PC-9 (cell line): ENCODE results near the gene ATP4B. TPM values are rescaled to one million over a fixed set of nuclear protein-coding genes. Genes with fewer than 3 reads are reported as not detected.

Experiments used
- BruUV-seq: library from RNA; stranded (reverse); fragments of 400-500 nt; replicated peaks from 2 replicates; lab custom pipeline; 2021; lab: Mats Ljungman, UMichigan
- CTCF ChIA-PET: fragments of 300-600 bp; sonication (Branson Sonifier 250); formaldehyde crosslinking; loops from one replicate; lab custom pipeline; 2022; ENCODE audit warnings: antibody characterized with exemption; lab: Charles Lee
- POLR2A ChIA-PET: fragments of 300-600 bp; sonication (Branson Sonifier 250); formaldehyde crosslinking; loops from one replicate; lab custom pipeline; 2022; ENCODE audit warnings: antibody characterized with exemption; ENCODE audit not compliant: unreplicated experiment; lab: Charles Lee
- DNase-seq, 2 experiments: peaks; one replicate each; pipeline versions ENCODE4 v3.0.0 to v3.0.0-alpha.2; 2015 to 2022; ENCODE audit warnings: mixed read lengths in 1 of 2
- H2AFZ ChIP-seq: fragments of 200-600 bp; sonication (generic); 2 replicates; pipeline ENCODE4 v1.8.1; 2017; ENCODE audit warnings: antibody characterized with exemption
- H3F3A ChIP-seq: fragments of 200-600 bp; sonication (generic); 2 replicates; pipeline ENCODE4 v1.8.1; 2017; ENCODE audit warnings: antibody characterized with exemption, mild to moderate bottlenecking, low read depth; ENCODE audit not compliant: insufficient read depth
- H3K27ac ChIP-seq: fragments of 200-600 bp; sonication (generic); 2 replicates; pipeline ENCODE4 v1.6.1; 2016; ENCODE audit warnings: mixed run types
- H3K27me3 ChIP-seq: fragments of 200-600 bp; sonication (generic); 2 replicates; pipeline ENCODE4 v1.6.1; 2016; ENCODE audit warnings: low read depth, mixed run types; ENCODE audit not compliant: insufficient read depth
- H3K36me3 ChIP-seq: fragments of 200-600 bp; sonication (generic); 2 replicates; pipeline ENCODE4 v1.6.1; 2016; ENCODE audit warnings: low read depth, mixed run types
- H3K4me1 ChIP-seq: fragments of 200-600 bp; sonication (generic); replicated peaks from 2 replicates; pipeline ENCODE4 v1.6.1; 2016; ENCODE audit warnings: mixed run types; ENCODE audit not compliant: insufficient read depth
- H3K4me2 ChIP-seq: fragments of 200-600 bp; sonication (generic); 2 replicates; pipeline ENCODE4 v1.6.1; 2017; ENCODE audit warnings: mixed run types
- H3K4me3 ChIP-seq: fragments of 200-600 bp; sonication (generic); 2 replicates; pipeline ENCODE4 v1.6.1; 2016; ENCODE audit warnings: mixed run types
- H3K79me2 ChIP-seq: fragments of 200-600 bp; sonication (generic); 2 replicates; pipeline ENCODE4 v1.6.1; 2017; ENCODE audit warnings: low read depth, mixed run types
- H3K9me2 ChIP-seq: fragments of 200-600 bp; sonication (generic); 2 replicates; pipeline ENCODE4 v1.8.1; 2017; ENCODE audit warnings: mild to moderate bottlenecking; ENCODE audit not compliant: insufficient read depth
- H3K9me3 ChIP-seq: fragments of 200-600 bp; sonication (generic); 2 replicates; pipeline ENCODE4 v1.8.1; 2016; ENCODE audit warnings: low read depth; ENCODE audit not compliant: insufficient read depth
- H4K20me1 ChIP-seq: fragments of 200-600 bp; sonication (generic); 2 replicates; pipeline ENCODE4 v1.8.1; 2017; ENCODE audit not compliant: insufficient read depth
- CTCF ChIP-seq: fragments of 200-600 bp; sonication (generic); conservative IDR thresholded peaks from 2 replicates; pipeline ENCODE4 v1.6.1; 2017; ENCODE audit warnings: mixed run types, antibody characterized with exemption, mild to moderate bottlenecking, moderate library complexity
- EZH2 ChIP-seq: fragments of 200-600 bp; sonication (generic); IDR thresholded peaks from 2 replicates; pipeline ENCODE4 v1.8.0; 2017; ENCODE audit warnings: antibody characterized with exemption, low read depth
- intact Hi-C: fragments of 100-400 bp; cut with micrococcal nuclease; formaldehyde crosslinking; loops from one replicate; pipeline ENCODE4 v1.10.0; 2022; ENCODE audit not compliant: unreplicated experiment
- total RNA-seq: library from RNA; stranded (reverse); gene quantifications from 2 replicates; pipeline ENCODE4 v1.2.3, GENCODE V29; 2021

The ATP4B gene
- total RNA-seq, 1 experiment from 2014 or later, result not detected

GRCh38 chr13:113605866-113606438, 52.0 kb downstream of the ATP4B start:
- no TSS peak for BruUV-seq
- Histone ChIP-seq H3K79me2 (peaks cover 95% of the 10 kb centered on the region), H4K20me1 (peaks cover 83% of the 10 kb centered on the region), H3F3A (0 out of 2 replicates have a peak, but pooled peaks cover 3% of the 10 kb centered on the region), H3K27ac (no peak overlapping the region), H3K4me3 (no peak overlapping the region), H3K27me3 (no peaks in the 10 kb centered on the region), H3K9me3 (no peaks in the 10 kb centered on the region), H3K4me1 (no peaks in the 10 kb centered on the region), H3K4me2 (no peak overlapping the region), H3K9me2 (no peaks in the 10 kb centered on the region), H3K36me3 (peaks cover 6% of the 10 kb centered on the region), H2AFZ (no peak overlapping the region)
- no peak for DNase-seq
- CTCF ChIA-PET, result no interaction called here
- POLR2A ChIA-PET, result no interaction called here
- TF ChIP-seq CTCF (no peak), EZH2 (no peak)
- intact Hi-C loops, result no loop called here

DNA sequence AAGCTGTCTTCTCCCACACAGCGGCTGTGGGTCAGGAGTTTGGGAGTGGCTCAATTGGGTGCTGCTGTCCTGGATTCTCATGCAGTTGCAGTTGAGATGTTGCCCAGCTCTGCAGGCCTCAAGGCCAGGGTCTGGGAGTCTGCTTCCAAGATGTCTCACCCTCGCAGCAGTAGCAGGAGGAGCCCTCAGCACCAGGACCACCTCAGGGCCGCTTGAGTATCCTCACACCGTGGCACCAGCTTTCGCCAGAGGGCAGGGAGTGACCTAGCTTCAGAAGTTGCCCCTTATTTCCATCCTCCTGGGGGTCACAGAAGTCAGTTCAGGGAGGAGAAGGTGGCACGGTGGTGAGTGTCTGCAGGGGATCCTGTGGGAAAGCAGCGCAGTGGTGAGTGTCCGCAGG, 52.5 kb downstream of the ATP4B start:
- no peak overlapping the region for H2AFZ ChIP-seq
- no peaks in the 10 kb centered on the region for H3K4me1 ChIP-seq
- CTCF ChIA-PET, result no interaction called here
- no peaks in the 10 kb centered on the region for H3K27me3 ChIP-seq
- no peaks in the 10 kb centered on the region for H3K9me2 ChIP-seq
- POLR2A ChIA-PET, result no interaction called here
- intact Hi-C loops, result no loop called here
- no peak overlapping the region for H3K27ac ChIP-seq
- H3K4me3 ChIP-seq, result no peak overlapping the region
- no peaks in the 10 kb centered on the region for H3K9me3 ChIP-seq
- 0 out of 2 replicates have a peak, but pooled peaks cover 3% of the 10 kb centered on the region for H3F3A ChIP-seq
- no peak overlapping the region for H3K4me2 ChIP-seq
- no TSS peak for BruUV-seq
- TF ChIP-seq CTCF (no peak), EZH2 (no peak)
- H3K36me3 ChIP-seq, result peaks cover under 1% of the 10 kb centered on the region
- H3K79me2 ChIP-seq, result peaks cover 95% of the 10 kb centered on the region
- DNase-seq, result no peak
- H4K20me1 ChIP-seq, result peaks cover 83% of the 10 kb centered on the region

DNA sequence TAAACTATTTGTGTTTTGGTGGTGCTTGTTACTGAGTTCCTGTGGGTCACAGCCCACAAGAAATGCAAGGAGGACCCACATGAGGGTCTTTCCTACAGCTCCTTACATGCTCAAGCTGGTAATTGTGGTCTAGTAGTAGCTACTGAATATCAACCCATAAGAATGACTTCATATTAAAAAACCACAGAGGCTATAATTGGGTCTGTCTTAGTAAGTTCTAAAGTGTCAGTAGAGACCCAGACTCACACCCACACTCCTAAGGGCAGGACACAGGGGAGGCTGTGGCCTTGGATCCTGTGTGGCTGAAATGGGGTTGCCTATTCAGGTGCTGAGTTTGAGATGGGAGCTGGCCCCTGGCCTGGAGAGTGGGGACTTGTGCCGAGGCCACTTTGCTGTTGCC, 53.8 kb downstream of the ATP4B start:
- CTCF ChIA-PET, result no interaction called here
- H3K9me3 ChIP-seq, result no peaks in the 10 kb centered on the region

More for the DNA sequence above, 53.8 kb downstream of the ATP4B start:
- Histone ChIP-seq H2AFZ (no peak overlapping the region), H3K79me2 (peaks cover 95% of the 10 kb centered on the region), H3K36me3 (no peaks in the 10 kb centered on the region), H3K9me2 (no peaks in the 10 kb centered on the region), H3K27me3 (no peaks in the 10 kb centered on the region), H3K4me1 (no peaks in the 10 kb centered on the region), H3K4me2 (no peak overlapping the region), H3F3A (no peaks in the 10 kb centered on the region), H3K27ac (no peak overlapping the region), H3K4me3 (no peak overlapping the region), H4K20me1 (peaks cover 79% of the 10 kb centered on the region)
- BruUV-seq, result no TSS peak
- POLR2A ChIA-PET, result no interaction called here
- no peak for DNase-seq
- intact Hi-C loops, result no loop called here
- TF ChIP-seq CTCF (no peak), EZH2 (no peak)
